Left ventricle myocardium superior (tissue), 1 donor: ENCODE results near the gene SLC6A17. TPM values are rescaled to one million over a fixed set of nuclear protein-coding genes. Genes with fewer than 3 reads are reported as not detected.

ENCODE experiments used
- ATAC-seq: fragments of 200-7000 bp; cut with Tn5 transposase; one replicate; pipeline ENCODE4 v1.9.1; 2020; ENCODE audit warnings: mild to moderate bottlenecking, moderate library complexity
- DNase-seq: peaks from one replicate; pipeline ENCODE4 v3.0.0-alpha.2; 2020
- intact Hi-C: fragments of 100-400 bp; cut with micrococcal nuclease; formaldehyde crosslinking; loops from one replicate; pipeline ENCODE4 v1.11.0; 2022
- total RNA-seq: library from RNA; stranded (reverse); fragmentation: NEBNext Ultra II Directional; extraction: Animal tissue kit (Norgen Biotek cat#: 25700); gene quantifications from one replicate; pipeline ENCODE4 v1.2.1, GENCODE V29; 2021
- donor health status: DM: no; HTN: yes; CAD: no; lungs with severe emphysema.

SLC6A17 gene
- total RNA-seq, 1 donor from 2014 or later, result not detected

GRCh38 chr1:110249256-110249655, 99.0 kb downstream of the SLC6A17 start:
- intact Hi-C loops, result no loop called here
- DNase-seq, result no peak
- no peak for ATAC-seq

DNA sequence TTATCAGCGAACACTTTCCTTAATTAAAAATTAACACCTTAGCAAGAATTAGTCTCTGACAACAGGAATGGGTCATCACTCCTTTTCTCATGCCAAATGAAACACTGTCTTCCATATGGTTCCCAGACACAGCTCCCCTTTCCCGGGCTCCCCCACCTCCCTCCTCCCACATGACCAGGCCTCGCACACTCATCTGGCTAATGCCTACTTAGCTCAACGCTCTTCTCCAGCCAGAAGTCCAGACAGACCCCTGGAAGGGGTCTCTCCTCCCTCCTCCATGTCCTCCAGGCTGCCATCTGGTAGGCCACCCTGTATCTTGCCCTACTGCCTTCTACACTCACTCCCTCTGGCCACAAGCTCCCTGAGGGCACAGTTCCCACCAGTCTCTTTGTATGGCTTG, 99.7 kb downstream of the SLC6A17 start:
- intact Hi-C loops, result no loop called here

DNA sequence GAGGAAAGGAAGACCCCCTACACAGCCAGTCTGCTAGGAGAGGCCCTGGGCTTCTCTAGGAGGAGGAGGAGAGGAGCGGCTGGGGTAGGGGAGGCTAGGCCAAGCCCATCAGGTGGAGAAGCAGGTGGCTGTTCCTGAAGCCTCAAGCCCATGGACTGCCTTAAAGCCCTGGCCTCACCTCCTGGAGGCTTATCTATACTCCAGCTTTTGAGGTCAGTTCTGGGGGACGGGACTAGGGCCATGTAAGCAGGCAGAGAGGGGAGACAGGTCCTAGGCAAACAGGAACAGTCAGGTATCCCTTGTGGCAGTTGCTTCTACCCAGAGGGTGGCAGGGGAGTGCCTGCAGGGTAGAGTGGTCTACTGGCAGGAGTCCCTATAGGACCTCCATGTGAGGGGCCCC, 100.5 kb downstream of the SLC6A17 start:
- intact Hi-C loops, result no loop called here
- ATAC-seq (no peak), DNase-seq (no peak)

More for the DNA sequence above, 99.7 kb downstream of the SLC6A17 start:
- DNase-seq (no peak), ATAC-seq (no peak)

Other genes with a start within 250 kb of the SLC6A17 start
- gene CSF1, start 239.6 kb upstream of the SLC6A17 start, total RNA-seq, result 14.9 TPM
- 43.8 TPM for gene AHCYL1, start 165.7 kb upstream of the SLC6A17 start, total RNA-seq
- gene STRIP1, start 115.9 kb upstream of the SLC6A17 start, total RNA-seq, result 17.2 TPM
- gene ALX3, start 79.8 kb upstream of the SLC6A17 start, total RNA-seq, result not detected
- not detected for gene UBL4B, start 38.1 kb upstream of the SLC6A17 start, total RNA-seq
- 4.7 TPM for gene KCNC4, start 59.8 kb downstream of the SLC6A17 start, total RNA-seq
- gene RBM15, start 188.9 kb downstream of the SLC6A17 start, total RNA-seq, result 14.1 TPM
- 2.1 TPM for gene SLC16A4, start 240.5 kb downstream of the SLC6A17 start, total RNA-seq